ENCODE measurements around the gene ARMH2. TPM values are rescaled to one million over a fixed set of nuclear protein-coding genes. Genes with fewer than 3 reads are reported as not detected.

The ARMH2 gene
- 0.73 TPM in 1 of 2 replicates, not detected in the other for polyA plus RNA-seq
- polyA minus RNA-seq: 0.93 TPM in 1 of 2 replicates, not detected in the other

DNA sequence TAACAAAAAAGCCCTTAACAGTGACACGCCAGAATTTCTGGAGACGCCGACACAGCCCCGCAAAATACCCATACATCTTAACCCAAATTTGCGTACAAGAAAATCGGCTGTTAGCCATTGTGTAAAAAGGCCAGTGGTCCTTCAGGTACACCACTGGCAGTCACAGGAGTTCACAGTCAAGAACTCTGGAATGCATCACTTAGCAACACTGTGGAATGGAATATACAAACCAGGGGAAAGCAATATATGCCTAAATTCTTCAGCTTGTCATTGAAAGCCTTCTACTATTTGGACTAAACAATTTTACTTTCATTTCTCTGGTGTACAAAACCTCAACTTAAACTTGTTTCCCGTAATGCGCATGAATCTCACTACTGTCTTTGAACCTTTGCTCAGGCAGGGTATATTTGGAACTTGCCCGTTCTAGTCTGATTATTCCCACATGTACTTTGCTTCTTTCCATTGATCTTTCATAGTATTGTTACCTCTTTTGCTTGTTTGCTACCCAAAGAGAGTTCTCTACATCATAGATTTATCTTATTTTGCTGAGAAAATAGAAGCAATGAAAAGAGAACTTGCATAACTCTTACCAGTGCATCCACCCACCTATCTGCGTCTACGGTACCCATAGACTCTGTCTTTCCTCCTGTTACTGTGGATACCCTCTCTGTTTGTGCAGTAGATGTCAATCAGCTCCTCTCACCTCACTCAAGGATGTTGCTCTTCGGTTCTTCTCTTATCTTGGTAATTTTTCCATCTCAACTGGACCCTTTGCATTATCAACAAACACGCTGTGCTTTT lies at the start of gene ARMH2:
Gene ARMH2, minus strand, starts transcription at position 178 of the 801 bp plus-strand sequence. Its CDS starts 60 bp downstream, at position 118.
- H3K4me3 ChIP-seq (ENCODE audit: low read length): no peak within 1 kb of the TSS
- no peak within 1 kb of the TSS for H3K27ac ChIP-seq (ENCODE audit: low read length)
- no peaks in the 10 kb centered on the region for H3K9me2 ChIP-seq (ENCODE audit: insufficient read depth, low read length)
- H3K79me2 ChIP-seq (replicated peaks; ENCODE audit: insufficient read depth, low read length): no peaks in the 10 kb centered on the region
- no peak for TF ChIP-seq POLR2AphosphoS5 (IDR thresholded peaks at IDR 0.05)
- TF ChIP-seq TAF1 (IDR thresholded peaks at IDR 0.05; ENCODE audit: low read depth): no peak
- no peak for TF ChIP-seq EZH2 (IDR thresholded peaks at IDR 0.05; ENCODE audit: borderline replicate concordance, insufficient read depth, low read length, poor library complexity, severe bottlenecking)
- TF ChIP-seq SMC3 (conservative IDR thresholded peaks at IDR 0.05; ENCODE audit: poor library complexity): no peak
- TF ChIP-seq RAD21 (conservative IDR thresholded peaks at IDR 0.05): no peak
- TF ChIP-seq, protein P1, sequence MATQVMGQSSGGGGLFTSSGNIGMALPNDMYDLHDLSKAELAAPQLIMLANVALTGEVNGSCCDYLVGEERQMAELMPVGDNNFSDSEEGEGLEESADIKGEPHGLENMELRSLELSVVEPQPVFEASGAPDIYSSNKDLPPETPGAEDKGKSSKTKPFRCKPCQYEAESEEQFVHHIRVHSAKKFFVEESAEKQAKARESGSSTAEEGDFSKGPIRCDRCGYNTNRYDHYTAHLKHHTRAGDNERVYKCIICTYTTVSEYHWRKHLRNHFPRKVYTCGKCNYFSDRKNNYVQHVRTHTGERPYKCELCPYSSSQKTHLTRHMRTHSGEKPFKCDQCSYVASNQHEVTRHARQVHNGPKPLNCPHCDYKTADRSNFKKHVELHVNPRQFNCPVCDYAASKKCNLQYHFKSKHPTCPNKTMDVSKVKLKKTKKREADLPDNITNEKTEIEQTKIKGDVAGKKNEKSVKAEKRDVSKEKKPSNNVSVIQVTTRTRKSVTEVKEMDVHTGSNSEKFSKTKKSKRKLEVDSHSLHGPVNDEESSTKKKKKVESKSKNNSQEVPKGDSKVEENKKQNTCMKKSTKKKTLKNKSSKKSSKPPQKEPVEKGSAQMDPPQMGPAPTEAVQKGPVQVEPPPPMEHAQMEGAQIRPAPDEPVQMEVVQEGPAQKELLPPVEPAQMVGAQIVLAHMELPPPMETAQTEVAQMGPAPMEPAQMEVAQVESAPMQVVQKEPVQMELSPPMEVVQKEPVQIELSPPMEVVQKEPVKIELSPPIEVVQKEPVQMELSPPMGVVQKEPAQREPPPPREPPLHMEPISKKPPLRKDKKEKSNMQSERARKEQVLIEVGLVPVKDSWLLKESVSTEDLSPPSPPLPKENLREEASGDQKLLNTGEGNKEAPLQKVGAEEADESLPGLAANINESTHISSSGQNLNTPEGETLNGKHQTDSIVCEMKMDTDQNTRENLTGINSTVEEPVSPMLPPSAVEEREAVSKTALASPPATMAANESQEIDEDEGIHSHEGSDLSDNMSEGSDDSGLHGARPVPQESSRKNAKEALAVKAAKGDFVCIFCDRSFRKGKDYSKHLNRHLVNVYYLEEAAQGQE (IDR thresholded peaks at IDR 0.05; ENCODE audit: borderline replicate concordance): no peak
- TF ChIP-seq EP300 (conservative IDR thresholded peaks at IDR 0.05; ENCODE audit: poor library complexity, severe bottlenecking): no peak
- no peak for TF ChIP-seq CTCF (IDR thresholded peaks at IDR 0.05; ENCODE audit: poor library complexity, severe bottlenecking)
- TF ChIP-seq MXI1 (conservative IDR thresholded peaks at IDR 0.05; ENCODE audit: poor library complexity, severe bottlenecking): no peak
- H3F3A ChIP-seq (ENCODE audit: insufficient read depth, low read length, poor library complexity, severe bottlenecking): no peaks in the 10 kb centered on the region
- H3K9ac ChIP-seq (ENCODE audit: low read length): no peak within 1 kb of the TSS
- H3K27me3 ChIP-seq (ENCODE audit: insufficient read depth, low read depth, low read length): no peaks in the 10 kb centered on the region
- H4K20me1 ChIP-seq (ENCODE audit: insufficient read depth): no peaks in the 10 kb centered on the region
- H3K9me3 ChIP-seq (ENCODE audit: low read length): no peaks in the 10 kb centered on the region
- no peak within 1 kb of the TSS for H3K4me2 ChIP-seq (ENCODE audit: low read length)
- H3K36me3 ChIP-seq (ENCODE audit: insufficient read depth, low read length): no peaks in the 10 kb centered on the region
- H2AFZ ChIP-seq (ENCODE audit: low read depth, low read length): no peak within 1 kb of the TSS

DNA sequence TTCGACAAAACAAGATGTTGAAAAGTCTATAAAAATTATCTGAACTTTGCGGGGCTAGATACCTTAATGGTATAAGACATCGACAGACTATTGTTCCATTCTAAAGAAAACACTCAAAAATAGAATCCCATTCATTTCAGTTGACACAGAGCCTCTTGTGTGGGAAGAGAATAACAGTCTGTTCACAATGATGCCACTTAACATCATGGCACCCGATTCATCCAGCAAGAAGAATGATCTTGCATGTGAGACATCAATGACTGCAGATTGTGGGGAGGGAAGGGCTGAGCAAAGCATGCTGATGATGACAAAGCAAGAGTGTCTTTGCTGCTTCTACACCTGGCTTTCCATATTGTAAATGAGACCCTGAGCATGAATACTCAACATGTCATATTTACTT lies 49.7 kb upstream of the ARMH2 start:
- H3K9ac ChIP-seq (ENCODE audit: low read length): no peak overlapping the region
- no peak overlapping the region for H3K4me3 ChIP-seq (ENCODE audit: low read length)
- peaks cover 17% of the 10 kb centered on the region for H3K36me3 ChIP-seq (ENCODE audit: insufficient read depth, low read length)
- H3K9me3 ChIP-seq (ENCODE audit: low read length): no peaks in the 10 kb centered on the region
- TF ChIP-seq POLR2AphosphoS5 (IDR thresholded peaks at IDR 0.05) (no peak), TAF1 (IDR thresholded peaks at IDR 0.05; ENCODE audit: low read depth) (no peak), EP300 (conservative IDR thresholded peaks at IDR 0.05; ENCODE audit: poor library complexity, severe bottlenecking) (no peak), CTCF (IDR thresholded peaks at IDR 0.05; ENCODE audit: poor library complexity, severe bottlenecking) (no peak), MXI1 (conservative IDR thresholded peaks at IDR 0.05; ENCODE audit: poor library complexity, severe bottlenecking) (no peak)
- TF ChIP-seq, protein P1 (IDR thresholded peaks at IDR 0.05; ENCODE audit: borderline replicate concordance): no peak
- no peaks in the 10 kb centered on the region for H3K27me3 ChIP-seq (ENCODE audit: insufficient read depth, low read depth, low read length)
- no peak overlapping the region for H3K27ac ChIP-seq (ENCODE audit: low read length)
- no peak overlapping the region for H2AFZ ChIP-seq (ENCODE audit: low read depth, low read length)
- H3K9me2 ChIP-seq (ENCODE audit: insufficient read depth, low read length): no peaks in the 10 kb centered on the region
- no peaks in the 10 kb centered on the region for H3F3A ChIP-seq (ENCODE audit: insufficient read depth, low read length, poor library complexity, severe bottlenecking)
- no peak overlapping the region for H3K4me2 ChIP-seq (ENCODE audit: low read length)
- H3K79me2 ChIP-seq (replicated peaks; ENCODE audit: insufficient read depth, low read length): no peaks in the 10 kb centered on the region
- H4K20me1 ChIP-seq (ENCODE audit: insufficient read depth): no peaks in the 10 kb centered on the region

Data from neural cell (in vitro differentiated cells).